Psoas muscle (tissue), 8 donors: ENCODE measurements around the gene SEZ6L. TPM values are rescaled to one million over a fixed set of nuclear protein-coding genes. Genes with fewer than 3 reads are reported as not detected.

ENCODE experiments used
- ATAC-seq, 4 donors: fragments of 200-7000 bp; cut with Tn5 transposase; one replicate each; pipeline ENCODE4 v1.9.1; 2020; ENCODE audit warnings: moderate library complexity in 3 of 4, mild to moderate bottlenecking in 2 of 4
- DNase-seq, 2 donors: peaks; one replicate each; pipeline ENCODE4 v3.0.0-alpha.2; 2020
- H3K27ac ChIP-seq: fragments of 200-600 bp; one replicate; pipeline ENCODE4 v1.8.0; 2022
- H3K27me3 ChIP-seq, 3 donors: fragments of 200-600 bp in 1 of 3; one replicate each; pipeline versions ENCODE4 v1.6.1 to v1.8.0; 2013 to 2022; ENCODE audit warnings: low read length in 2 of 3, mild to moderate bottlenecking in 2 of 3, moderate library complexity in 1 of 3; ENCODE audit not compliant: insufficient read depth in 3 of 3
- H3K36me3 ChIP-seq, 2 donors: fragments of 200-600 bp in 1 of 2; one replicate each; pipeline versions ENCODE4 v1.6.1 to v1.8.0; 2013 to 2022; ENCODE audit warnings: low read depth in 1 of 2, mild to moderate bottlenecking in 1 of 2, moderate library complexity in 1 of 2; ENCODE audit not compliant: insufficient read depth in 1 of 2
- H3K4me1 ChIP-seq: fragments of 200-600 bp; one replicate; pipeline ENCODE4 v1.8.0; 2022
- H3K4me3 ChIP-seq: fragments of 200-600 bp; one replicate; pipeline ENCODE4 v1.8.0; 2022; ENCODE audit warnings: mild to moderate bottlenecking
- H3K9me3 ChIP-seq: fragments of 200-600 bp; one replicate; pipeline ENCODE4 v1.8.0; 2022
- WGBS, 3 donors: extraction: QIAGEN DNeasy Blood & Tissue Kit; methylation state at CpG; one replicate each; pipeline versions ENCODE4 v1.1.6 to v1.1.7; 2013; 5-methylcytosine and 5-hydroxymethylcytosine counted together
- intact Hi-C, 2 donors: fragments of 100-400 bp; cut with DNase I; formaldehyde crosslinking; loops; one replicate each; pipeline versions ENCODE4 v1.11.0 to v1.14.2; 2022
- polyA plus RNA-seq, 3 donors: library from polyadenylated mRNA; stranded (reverse); fragments of 200-250 nt; gene quantifications; one replicate each; pipeline ENCODE4 v1.2.3, GENCODE V29; 2013
- total RNA-seq, 4 donors: library from RNA; stranded (reverse); fragmentation: NEBNext Ultra II Directional in 2 of 4; extraction: Animal tissue kit (Norgen Biotek cat#: 25700) in 2 of 4; gene quantifications; one replicate each; pipeline versions ENCODE4 v1.2.1 to v1.2.4, GENCODE V29; 2021 to 2023
- TF ChIP-seq, protein P1 (sequence below): fragments of 200-600 bp; IDR thresholded peaks from one replicate; pipeline ENCODE4 v1.8.0; 2022; ENCODE audit warnings: antibody characterized with exemption
- donor health status: healthy with polysubstance abuse.
- donor health status: DM: no; HTN: no; CAD: no; lungs with moderate emphysema.
- donor health status: Bipolar disorder and iron deficiency.
- donor health status: healthy.
- donor health status: DM: yes; HTN: yes; CAD: no.
- donor health status: DM: no; HTN: no; CAD: no.
- donor health status: DM: no; HTN: no; CAD: no.
- donor health status: DM: yes; HTN: yes; CAD: no.

The SEZ6L gene
- total and polyA plus RNA-seq, 7 donors, result 0.04 to 0.06 TPM; not detected in 5

DNA sequence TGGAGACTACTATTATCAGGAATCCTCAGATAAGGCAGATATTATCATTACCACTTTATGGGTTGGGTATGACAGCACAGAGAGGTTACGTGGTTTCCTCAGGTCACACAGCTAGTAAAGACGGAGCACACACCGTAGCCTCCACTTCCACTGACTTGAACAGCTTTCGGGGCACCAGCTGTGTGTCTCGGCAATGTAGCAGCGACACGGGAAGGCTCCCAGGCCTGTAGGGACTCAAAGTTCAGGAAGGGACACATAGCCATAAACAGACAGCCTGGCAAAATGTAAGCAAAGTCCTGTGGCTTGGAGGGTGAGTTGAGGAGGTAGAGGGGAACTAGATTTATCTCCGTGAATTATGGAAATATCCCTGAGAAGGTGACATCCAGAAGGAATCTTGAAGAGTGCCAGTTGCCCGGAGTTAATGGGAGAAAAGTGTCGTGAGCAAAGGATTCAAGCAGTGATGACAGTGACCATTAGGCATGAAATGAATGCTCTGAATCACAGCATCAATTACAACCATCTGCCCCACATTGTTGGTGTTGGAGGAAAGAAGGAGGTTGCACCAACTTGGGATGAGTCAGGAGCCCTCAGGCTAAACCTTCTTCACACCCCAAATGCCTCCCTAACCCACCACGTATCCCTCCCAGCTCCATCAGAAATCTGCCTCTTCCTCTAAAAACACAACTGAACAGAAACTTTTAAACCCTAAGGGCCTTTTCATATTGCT lies 153.1 kb downstream of the SEZ6L start:
- H3K27ac ChIP-seq, result peak overlapping the region; percentile 91
- DNase-seq, result peak in 1 of 2 donors; percentile 73
- ATAC-seq, result peak; percentile 85 to 91 (median 88)

GRCh38 chr22:26323013-26323412 lies 153.8 kb downstream of the SEZ6L start:
- intact Hi-C loops, result loop anchor here in 1 of 2 donors (5.0 kb wide), 1 partner anchor 91 kb away; no protein-coding TSS in a partner anchor
- no peak for ATAC-seq

More for the DNA sequence above, 153.1 kb downstream of the SEZ6L start:
- Histone ChIP-seq H3K4me1 (peaks cover 14% of the 10 kb centered on the region), H3K36me3 (no peaks in the 10 kb centered on the region), H3K27me3 (no peaks in the 10 kb centered on the region), H3K4me3 (no peak overlapping the region), H3K9me3 (no peaks in the 10 kb centered on the region)
- 31 to 40% (median 31%) methylated on average over 11 of the region's 11 CpGs for WGBS, 3 donors
- TF ChIP-seq, protein P1, sequence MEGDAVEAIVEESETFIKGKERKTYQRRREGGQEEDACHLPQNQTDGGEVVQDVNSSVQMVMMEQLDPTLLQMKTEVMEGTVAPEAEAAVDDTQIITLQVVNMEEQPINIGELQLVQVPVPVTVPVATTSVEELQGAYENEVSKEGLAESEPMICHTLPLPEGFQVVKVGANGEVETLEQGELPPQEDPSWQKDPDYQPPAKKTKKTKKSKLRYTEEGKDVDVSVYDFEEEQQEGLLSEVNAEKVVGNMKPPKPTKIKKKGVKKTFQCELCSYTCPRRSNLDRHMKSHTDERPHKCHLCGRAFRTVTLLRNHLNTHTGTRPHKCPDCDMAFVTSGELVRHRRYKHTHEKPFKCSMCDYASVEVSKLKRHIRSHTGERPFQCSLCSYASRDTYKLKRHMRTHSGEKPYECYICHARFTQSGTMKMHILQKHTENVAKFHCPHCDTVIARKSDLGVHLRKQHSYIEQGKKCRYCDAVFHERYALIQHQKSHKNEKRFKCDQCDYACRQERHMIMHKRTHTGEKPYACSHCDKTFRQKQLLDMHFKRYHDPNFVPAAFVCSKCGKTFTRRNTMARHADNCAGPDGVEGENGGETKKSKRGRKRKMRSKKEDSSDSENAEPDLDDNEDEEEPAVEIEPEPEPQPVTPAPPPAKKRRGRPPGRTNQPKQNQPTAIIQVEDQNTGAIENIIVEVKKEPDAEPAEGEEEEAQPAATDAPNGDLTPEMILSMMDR, result no peak
- intact Hi-C loops, result loop anchor here in 1 of 2 donors (5.0 kb wide), 1 partner anchor 90 kb away; no protein-coding TSS in a partner anchor

DNA sequence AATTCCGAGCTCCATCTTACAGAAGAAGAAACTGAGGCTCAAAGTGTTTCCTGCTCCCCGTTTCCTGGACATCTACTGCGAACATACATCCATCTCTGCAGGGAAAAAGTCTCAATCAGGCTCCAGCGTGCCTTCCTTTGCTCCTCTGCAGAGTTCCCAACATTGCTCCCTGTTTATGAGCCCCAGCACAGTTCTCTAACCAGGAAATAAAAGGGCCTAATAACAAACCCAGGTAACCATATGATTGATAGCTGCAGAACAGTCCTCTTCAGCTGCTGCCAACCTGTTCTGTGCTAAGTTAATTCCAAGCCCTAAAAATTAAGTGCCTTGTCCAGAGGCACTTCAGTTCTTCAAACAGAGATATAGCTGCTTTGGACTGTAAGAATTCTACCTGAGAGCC lies 154.9 kb downstream of the SEZ6L start:
- ATAC-seq (no peak), DNase-seq (no peak)
- TF ChIP-seq, protein P1, result no peak
- no peak overlapping the region for H3K4me3 ChIP-seq
- intact Hi-C loops, result loop anchor here in 1 of 2 donors (5.0 kb wide), 1 partner anchor 92 kb away; no protein-coding TSS in a partner anchor
- no peaks in the 10 kb centered on the region for H3K27me3 ChIP-seq
- H3K36me3 ChIP-seq, result no peaks in the 10 kb centered on the region
- H3K9me3 ChIP-seq, result no peaks in the 10 kb centered on the region
- H3K27ac ChIP-seq, result no peak overlapping the region
- peaks cover 14% of the 10 kb centered on the region for H3K4me1 ChIP-seq
- 70 to 83% (median 78%) methylated on average over 4 of the region's 4 CpGs for WGBS, 3 donors

More at GRCh38 chr22:26323013-26323412, 153.8 kb downstream of the SEZ6L start:
- Histone ChIP-seq H3K9me3 (no peaks in the 10 kb centered on the region), H3K27ac (peak overlapping the region; percentile 91), H3K4me3 (no peak overlapping the region), H3K27me3 (no peaks in the 10 kb centered on the region), H3K36me3 (no peaks in the 10 kb centered on the region), H3K4me1 (peaks cover 14% of the 10 kb centered on the region)
- TF ChIP-seq, protein P1, result no peak
- 67 to 86% (median 79%) methylated on average over 5 of the region's 5 CpGs for WGBS, 3 donors
- DNase-seq, result no peak

GRCh38 chr22:26325641-26326040 lies 156.4 kb downstream of the SEZ6L start:
- no peak for DNase-seq
- H3K4me1 ChIP-seq, result peaks cover 11% of the 10 kb centered on the region
- 32 to 50% (median 32%) methylated on average over 4 of the region's 4 CpGs for WGBS, 3 donors

More at GRCh38 chr22:26325641-26326040, 156.4 kb downstream of the SEZ6L start:
- Histone ChIP-seq H3K27me3 (no peaks in the 10 kb centered on the region), H3K4me3 (no peak overlapping the region), H3K27ac (no peak overlapping the region), H3K36me3 (no peaks in the 10 kb centered on the region), H3K9me3 (no peaks in the 10 kb centered on the region)
- no peak for ATAC-seq
- intact Hi-C loops, result loop anchor here in 1 of 2 donors (5.0 kb wide), 1 partner anchor 128 kb away; no protein-coding TSS in a partner anchor
- TF ChIP-seq, protein P1, result no peak
